T-helper 2 cell treated with Interferon-gamma antibody and Interleukin-4, amounts not matched to agents 100 ng/mL and 5 ng/mL, for 36 hours (primary cell): ENCODE results near the gene POT1. TPM values are rescaled to one million over a fixed set of nuclear protein-coding genes. Genes with fewer than 3 reads are reported as not detected.

ENCODE experiments used
- intact Hi-C: fragments of 100-400 bp; cut with micrococcal nuclease; formaldehyde crosslinking; loops from one replicate; pipeline ENCODE4 v1.15.1; 2023
- total RNA-seq: library from RNA; stranded (reverse); gene quantifications from 2 replicates; pipeline ENCODE4 v1.2.3, GENCODE V29; 2022

POT1 gene
- total RNA-seq, 1 donor from 2014 or later, result 25.6 TPM

GRCh38 chr7:124811341-124811740, 118.3 kb downstream of the POT1 start:
- intact Hi-C loops, result no loop called here

- intact Hi-C loops, result no loop called here
These were observed 119.0 kb downstream of the POT1 start for GRCh38 chr7:124810605-124811004.

GRCh38 chr7:124808206-124808605, 121.4 kb downstream of the POT1 start:
- intact Hi-C loops, result no loop called here

- intact Hi-C loops, result no loop called here
These were observed 128.2 kb downstream of the POT1 start for GRCh38 chr7:124801330-124801895.

- intact Hi-C loops, result no loop called here
These were observed 129.2 kb downstream of the POT1 start for GRCh38 chr7:124800386-124800785.

- intact Hi-C loops, result no loop called here
These were observed 130.2 kb downstream of the POT1 start for GRCh38 chr7:124799448-124799847.

GRCh38 chr7:124796771-124797170, 132.9 kb downstream of the POT1 start:
- intact Hi-C loops, result no loop called here

- intact Hi-C loops, result no loop called here
These were observed 136.9 kb downstream of the POT1 start for GRCh38 chr7:124792696-124793095.

GRCh38 chr7:124792002-124792401, 137.6 kb downstream of the POT1 start:
- intact Hi-C loops, result no loop called here

GRCh38 chr7:124791426-124791825, 138.2 kb downstream of the POT1 start:
- intact Hi-C loops, result no loop called here

GRCh38 chr7:124790645-124791044, 139.0 kb downstream of the POT1 start:
- intact Hi-C loops, result no loop called here

GRCh38 chr7:124785994-124786393, 143.6 kb downstream of the POT1 start:
- intact Hi-C loops, result loop anchor here (1.0 to 10.0 kb wide), 2 partner anchors 631 to 685 kb away; no protein-coding TSS in a partner anchor

GRCh38 chr7:124784879-124785818, 144.5 kb downstream of the POT1 start:
- intact Hi-C loops, result loop anchor here (1.0 to 10.0 kb wide), 2 partner anchors 630 to 684 kb away; no protein-coding TSS in a partner anchor

- intact Hi-C loops, result loop anchor here (10.0 kb wide), 1 partner anchor 628 kb away; no protein-coding TSS in a partner anchor
These were observed 146.4 kb downstream of the POT1 start for GRCh38 chr7:124783271-124783670.

GRCh38 chr7:124781907-124782734, 147.5 kb downstream of the POT1 start:
- intact Hi-C loops, result loop anchor here (10.0 kb wide), 1 partner anchor 627 kb away; no protein-coding TSS in a partner anchor

- intact Hi-C loops, result loop anchor here (10.0 kb wide), 1 partner anchor 627 kb away; no protein-coding TSS in a partner anchor
These were observed 148.2 kb downstream of the POT1 start for GRCh38 chr7:124781418-124781817.

- intact Hi-C loops, result loop anchor here (10.0 kb wide), 1 partner anchor 626 kb away; no protein-coding TSS in a partner anchor
These were observed 149.0 kb downstream of the POT1 start for GRCh38 chr7:124780608-124781007.

GRCh38 chr7:124780056-124780455, 149.6 kb downstream of the POT1 start:
- intact Hi-C loops, result loop anchor here (10.0 kb wide), 1 partner anchor 625 kb away; no protein-coding TSS in a partner anchor

GRCh38 chr7:124779620-124780019, 150.0 kb downstream of the POT1 start:
- intact Hi-C loops, result loop anchor here (10.0 kb wide), 1 partner anchor 625 kb away; no protein-coding TSS in a partner anchor

GRCh38 chr7:124779194-124779593, 150.4 kb downstream of the POT1 start:
- intact Hi-C loops, result no loop called here

GRCh38 chr7:124777268-124777667, 152.4 kb downstream of the POT1 start:
- intact Hi-C loops, result no loop called here
